C4-2B (cell line): Measurements from ENCODE around the gene TAOK3.

Experiments used
- ZFX ChIP-seq: fragments of 450-650 bp; IDR thresholded peaks from 2 replicates; pipeline ENCODE4 v1.6.1; 2017
- TF ChIP-seq, protein P1 (sequence below): fragments of 450-650 bp; conservative IDR thresholded peaks from 2 replicates; pipeline ENCODE4 v1.5.1; 2017; ENCODE audit warnings: mild to moderate bottlenecking

- TF ChIP-seq, protein P1, sequence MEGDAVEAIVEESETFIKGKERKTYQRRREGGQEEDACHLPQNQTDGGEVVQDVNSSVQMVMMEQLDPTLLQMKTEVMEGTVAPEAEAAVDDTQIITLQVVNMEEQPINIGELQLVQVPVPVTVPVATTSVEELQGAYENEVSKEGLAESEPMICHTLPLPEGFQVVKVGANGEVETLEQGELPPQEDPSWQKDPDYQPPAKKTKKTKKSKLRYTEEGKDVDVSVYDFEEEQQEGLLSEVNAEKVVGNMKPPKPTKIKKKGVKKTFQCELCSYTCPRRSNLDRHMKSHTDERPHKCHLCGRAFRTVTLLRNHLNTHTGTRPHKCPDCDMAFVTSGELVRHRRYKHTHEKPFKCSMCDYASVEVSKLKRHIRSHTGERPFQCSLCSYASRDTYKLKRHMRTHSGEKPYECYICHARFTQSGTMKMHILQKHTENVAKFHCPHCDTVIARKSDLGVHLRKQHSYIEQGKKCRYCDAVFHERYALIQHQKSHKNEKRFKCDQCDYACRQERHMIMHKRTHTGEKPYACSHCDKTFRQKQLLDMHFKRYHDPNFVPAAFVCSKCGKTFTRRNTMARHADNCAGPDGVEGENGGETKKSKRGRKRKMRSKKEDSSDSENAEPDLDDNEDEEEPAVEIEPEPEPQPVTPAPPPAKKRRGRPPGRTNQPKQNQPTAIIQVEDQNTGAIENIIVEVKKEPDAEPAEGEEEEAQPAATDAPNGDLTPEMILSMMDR, result no peak
- TF ChIP-seq ZFX, result no peak
These were observed 227.5 kb downstream of the TAOK3 start for GRCh38 chr12:118145113-118145797.
